Stimulated activated CD4-positive, alpha-beta T cell treated with anti-CD3 and anti-CD28 coated beads, Interleukin-4, amount 100 ng/mL, for 1 hour (primary cell): ENCODE data around the gene ADRM1.

Experiments used
- DNase-seq: peaks from one replicate; pipeline ENCODE4 v3.0.0-alpha.2; 2020

The ADRM1 gene

DNA sequence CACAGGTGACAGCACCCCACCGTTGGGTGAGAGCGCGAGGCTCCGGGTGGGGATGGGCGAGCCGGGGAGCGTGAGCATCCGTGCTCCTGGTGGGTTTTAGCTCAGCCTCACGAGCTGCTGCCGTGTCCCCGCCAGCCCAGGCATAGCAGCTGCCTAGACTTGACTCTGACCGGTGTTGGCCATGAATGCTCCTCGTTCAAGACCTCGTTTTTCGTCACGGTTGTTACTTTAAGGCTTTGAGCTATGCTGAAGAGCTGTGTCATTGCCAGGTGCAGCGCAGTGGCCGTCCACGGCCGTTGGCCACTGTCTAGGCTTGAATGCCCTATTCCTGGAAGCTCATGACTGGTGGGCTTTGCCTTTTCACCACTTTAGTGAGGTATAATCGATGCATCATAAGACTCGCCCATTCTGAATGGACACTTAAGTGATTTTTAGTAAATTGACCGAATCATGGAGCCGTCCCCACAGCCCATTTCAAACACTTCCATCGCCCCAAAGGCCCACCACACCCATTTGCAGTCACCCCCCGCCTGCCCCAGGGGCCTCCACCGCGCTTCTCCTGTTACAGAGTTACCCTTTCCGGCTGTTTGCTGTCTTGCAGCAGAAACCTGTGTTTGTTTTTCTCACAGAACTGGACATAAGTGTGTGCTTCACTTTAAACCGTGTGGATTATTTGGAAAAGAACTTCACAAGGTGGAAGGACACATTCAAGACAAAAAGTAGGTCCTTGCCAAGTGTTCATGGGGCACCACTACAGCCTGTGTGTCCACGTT is 21.4 kb upstream of the ADRM1 start:
- DNase-seq = no peak

DNA sequence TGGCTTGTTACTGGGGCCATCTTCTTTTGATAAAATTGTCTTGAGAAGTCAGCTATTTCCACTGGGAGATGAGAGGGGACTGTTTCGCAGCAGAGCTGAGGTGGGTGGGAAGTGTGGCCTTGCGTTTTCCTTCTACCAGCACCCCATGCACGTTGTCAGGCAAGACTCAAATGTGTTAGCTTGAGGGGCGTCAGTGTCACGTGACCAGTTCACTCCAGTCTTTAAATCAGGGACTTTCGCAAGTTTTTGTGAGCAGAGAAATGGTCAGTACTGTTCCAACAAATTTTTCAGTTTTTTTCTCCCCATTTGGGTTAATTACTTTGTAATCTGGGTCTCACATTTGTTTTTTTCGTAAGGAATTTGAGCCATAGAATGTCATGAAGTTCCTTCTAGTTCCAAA is 20.7 kb upstream of the ADRM1 start:
- no peak for DNase-seq

- DNase-seq = no peak
Observed at GRCh38 chr20:62282877-62283503, 19.8 kb upstream of the ADRM1 start.

GRCh38 chr20:62284448-62284847 is 18.3 kb upstream of the ADRM1 start:
- no peak for DNase-seq

- DNase-seq = no peak
Observed at GRCh38 chr20:62285151-62285550, 17.6 kb upstream of the ADRM1 start.

DNA sequence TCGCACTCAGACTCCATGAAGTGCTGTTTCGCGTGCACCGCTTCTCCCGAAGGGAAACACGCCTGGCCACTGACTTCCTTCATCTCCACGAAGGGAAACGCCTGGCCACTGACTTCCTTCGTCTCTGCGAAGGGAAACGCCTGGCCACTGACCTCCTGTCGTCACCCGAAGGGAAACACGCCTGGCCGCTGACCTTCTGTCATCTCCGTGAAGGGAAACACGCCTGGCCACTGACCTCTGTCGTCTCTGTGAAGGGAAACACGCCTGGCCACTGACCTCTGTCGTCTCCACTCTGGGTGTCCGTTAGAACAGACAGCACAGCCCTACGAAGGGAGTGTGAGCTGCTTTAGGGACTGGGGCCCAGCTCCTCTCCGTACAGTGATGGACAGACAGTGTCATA is 17.1 kb upstream of the ADRM1 start:
- DNase-seq = no peak

DNA sequence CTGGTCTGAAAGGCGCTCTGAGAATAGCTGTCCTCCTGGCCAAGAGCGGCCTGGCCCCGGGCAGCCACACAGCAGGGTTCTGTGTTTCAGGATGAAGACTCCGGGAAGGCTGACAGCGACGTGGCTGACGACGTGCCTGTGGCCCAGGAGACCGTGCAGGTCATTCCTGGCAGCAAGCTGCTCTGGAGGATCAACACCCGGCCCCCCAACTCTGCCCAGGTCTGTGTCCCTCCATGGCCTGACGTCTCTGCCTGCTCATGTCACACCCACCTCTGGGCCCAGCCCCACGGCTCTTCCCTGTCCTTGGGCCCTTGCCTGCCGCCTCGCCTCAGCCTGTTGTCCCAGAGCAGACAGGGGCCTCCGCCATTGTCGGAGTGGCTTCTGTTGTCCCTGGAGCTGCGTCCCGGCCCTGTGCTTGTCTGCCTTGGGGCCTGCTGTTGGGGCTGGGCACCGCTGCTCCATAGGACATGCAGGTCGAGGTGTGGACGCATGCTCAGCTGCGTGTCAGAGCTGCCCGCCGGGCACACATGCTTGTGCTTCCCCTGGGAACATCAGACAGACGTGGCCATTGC is 16.2 kb upstream of the ADRM1 start:
- DNase-seq = no peak

- DNase-seq = no peak
Observed at GRCh38 chr20:62287129-62287528, 15.7 kb upstream of the ADRM1 start.

GRCh38 chr20:62287759-62288534 is 14.8 kb upstream of the ADRM1 start:
- DNase-seq = no peak

- no peak for DNase-seq
Observed at GRCh38 chr20:62288535-62289105, 14.2 kb upstream of the ADRM1 start.

- DNase-seq = no peak
Observed at GRCh38 chr20:62289131-62289530, 13.7 kb upstream of the ADRM1 start.

GRCh38 chr20:62289898-62290297 is 12.9 kb upstream of the ADRM1 start:
- no peak for DNase-seq

DNA sequence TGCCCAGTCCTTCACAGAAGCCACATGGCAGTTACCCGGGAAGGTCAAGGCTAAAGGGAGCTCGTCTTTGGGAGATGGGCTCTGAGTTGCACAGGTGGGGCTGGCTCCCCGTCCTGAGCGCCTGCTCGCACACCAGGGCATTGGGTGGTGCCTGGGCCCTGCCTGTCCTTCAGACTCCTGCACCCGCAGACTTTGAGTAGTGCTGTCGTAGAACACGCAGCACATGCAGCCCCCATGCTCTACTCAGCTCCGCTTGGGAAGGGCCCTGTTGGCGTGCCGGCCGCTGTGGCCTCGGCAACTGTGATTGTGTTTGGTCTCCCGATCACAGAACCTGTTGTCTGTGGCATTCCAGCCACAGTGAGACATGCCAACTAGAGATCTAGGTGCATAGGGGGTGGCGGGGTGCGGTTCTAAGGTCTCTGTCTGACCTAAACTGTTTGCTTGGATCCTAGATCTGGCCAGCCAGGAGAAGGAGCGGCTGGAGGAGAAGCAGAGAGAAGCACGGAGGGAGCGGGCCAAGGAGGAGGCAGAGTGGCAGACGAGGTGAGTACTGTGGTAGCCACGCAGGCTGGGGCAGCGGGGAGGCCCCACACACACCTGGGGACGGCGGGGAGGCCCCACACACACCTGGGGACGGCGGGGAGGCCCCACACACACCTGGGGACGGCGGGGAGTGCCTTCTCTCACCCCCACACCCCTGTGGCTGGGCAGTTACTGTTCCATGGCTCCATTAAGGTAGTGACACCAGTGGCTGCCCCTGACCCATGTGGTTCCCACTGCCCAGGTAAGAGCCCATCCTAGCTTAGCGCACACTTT is 11.3 kb upstream of the ADRM1 start:
- no peak for DNase-seq

- DNase-seq = no peak
Observed at GRCh38 chr20:62292108-62292507, 10.7 kb upstream of the ADRM1 start.

DNA sequence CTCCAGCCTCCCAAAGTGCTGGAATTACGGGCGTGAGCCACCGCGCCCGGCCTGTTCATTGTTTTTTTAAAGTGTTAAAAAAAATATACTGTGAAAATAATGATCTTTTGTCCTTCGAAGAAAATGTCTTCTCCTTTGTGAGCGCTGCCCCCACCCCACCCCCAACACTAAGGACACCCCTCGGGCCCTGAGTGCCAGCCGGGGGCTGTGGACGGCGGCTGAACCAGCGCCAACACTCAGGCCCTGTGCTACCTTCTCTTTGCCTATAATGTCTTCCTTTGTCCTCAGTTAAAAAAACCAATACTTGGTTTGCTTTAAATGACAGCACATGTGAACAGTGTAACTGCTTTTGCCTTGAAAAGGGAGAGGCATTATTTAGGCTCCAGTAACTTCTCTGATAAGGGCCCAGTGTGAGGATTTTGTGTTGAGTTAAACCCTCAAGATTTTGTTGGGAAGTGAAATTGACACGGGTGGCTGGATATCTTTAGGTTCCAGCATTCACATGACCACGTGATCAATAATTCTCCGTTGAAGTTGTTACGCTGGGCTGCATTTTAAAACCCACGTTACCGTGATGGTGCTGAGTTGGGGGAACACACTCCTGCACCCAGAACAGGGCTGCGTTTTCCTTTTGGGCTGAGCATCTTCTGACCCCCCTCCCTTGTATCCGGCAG is 9.5 kb upstream of the ADRM1 start:
- DNase-seq = no peak

DNA sequence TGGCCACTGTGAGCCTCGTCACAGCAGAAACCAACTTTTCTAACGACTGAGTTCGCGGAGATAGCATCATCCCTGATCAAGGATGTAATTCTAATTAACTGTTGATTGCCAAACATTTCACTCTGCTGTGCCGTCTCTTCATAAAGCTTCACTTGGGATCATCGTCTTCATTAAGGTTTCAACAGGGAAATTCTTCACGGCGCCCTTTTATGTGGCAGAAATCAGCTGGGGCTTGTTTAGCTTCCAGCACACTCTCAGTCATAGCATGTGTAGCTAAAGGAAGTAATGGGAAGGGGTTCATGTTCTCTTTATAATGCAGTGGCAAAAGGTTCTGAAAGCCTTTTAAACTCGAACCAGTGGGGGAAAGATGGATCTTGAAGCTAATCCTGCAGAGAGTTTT is 8.9 kb upstream of the ADRM1 start:
- no peak for DNase-seq

- DNase-seq = no peak
Observed at GRCh38 chr20:62294516-62294915, 8.3 kb upstream of the ADRM1 start.

DNA sequence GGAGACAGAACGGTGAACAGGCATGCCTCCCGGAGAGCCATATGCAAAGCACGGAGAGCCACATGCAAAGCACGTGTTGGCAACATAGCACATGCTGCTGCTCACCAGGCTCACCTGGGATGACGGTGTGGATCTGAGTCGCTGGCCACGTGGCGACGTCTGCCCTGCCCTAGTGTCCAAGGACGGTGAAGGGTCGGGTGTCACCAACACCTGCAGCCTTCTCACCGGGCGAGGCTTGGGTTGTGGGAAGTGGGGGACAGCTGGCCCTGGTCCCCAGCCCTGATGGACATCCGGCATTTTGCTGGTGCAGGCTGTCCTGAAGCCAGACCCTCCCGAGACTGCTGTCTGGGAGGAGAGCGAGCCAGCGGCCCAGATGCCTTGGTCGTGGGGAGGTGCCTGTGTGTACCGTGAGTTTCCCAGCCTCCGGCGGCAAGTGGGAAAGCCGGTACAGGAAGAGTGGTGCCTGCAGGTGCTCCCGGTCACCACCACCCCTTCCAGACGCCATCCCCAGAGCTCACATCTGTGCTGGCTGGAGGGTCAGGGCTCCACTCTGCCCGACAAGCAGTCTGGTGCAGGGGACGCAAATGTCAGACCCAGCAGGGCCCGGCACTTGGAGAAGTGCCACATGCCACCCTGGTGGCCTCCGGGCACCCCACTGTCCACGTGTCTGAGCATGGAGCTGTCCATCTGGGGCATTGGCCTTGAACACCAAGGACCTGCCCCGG is 5.9 kb upstream of the ADRM1 start:
- no peak for DNase-seq

GRCh38 chr20:62297449-62298227 is 5.2 kb upstream of the ADRM1 start:
- DNase-seq = no peak

- no peak for DNase-seq
Observed at GRCh38 chr20:62298577-62299249, 4.1 kb upstream of the ADRM1 start.
